IPS-18a (cell line): Measurements from ENCODE around the gene CELSR1.
A peak's percentile ranks its signal among the peaks of the same experiment; 100 is the strongest.

Experiments used
- H3K27ac ChIP-seq: one replicate; pipeline ENCODE4 v1.5.1; 2013; ENCODE audit warnings: low read length
- H3K27me3 ChIP-seq: one replicate; pipeline ENCODE4 v1.6.1; 2013; ENCODE audit warnings: mild to moderate bottlenecking, low read length; ENCODE audit not compliant: control insufficient read depth, insufficient read depth
- H3K36me3 ChIP-seq: one replicate; pipeline ENCODE4 v1.6.1; 2013; ENCODE audit warnings: low read depth, low read length; ENCODE audit not compliant: control insufficient read depth
- H3K4me1 ChIP-seq: one replicate; pipeline ENCODE4 v1.6.1; 2013; ENCODE audit warnings: low read depth, low read length; ENCODE audit not compliant: control insufficient read depth
- H3K4me3 ChIP-seq: one replicate; pipeline ENCODE4 v1.5.1; 2013; ENCODE audit warnings: low read length
- H3K9ac ChIP-seq: one replicate; pipeline ENCODE4 v1.6.1; 2013; ENCODE audit warnings: mild to moderate bottlenecking, low read length, moderate library complexity
- H3K9me3 ChIP-seq: one replicate; pipeline ENCODE4 v1.6.1; 2013; ENCODE audit warnings: low read depth, low read length; ENCODE audit not compliant: control insufficient read depth

CELSR1 gene

GRCh38 chr22:46338636-46339035, 198.8 kb downstream of the CELSR1 start:
- Histone ChIP-seq H3K27me3 (no peaks in the 10 kb centered on the region), H3K9ac (no peak overlapping the region), H3K4me1 (no peaks in the 10 kb centered on the region), H3K4me3 (no peak overlapping the region), H3K27ac (no peak overlapping the region), H3K36me3 (peaks cover 50% of the 10 kb centered on the region), H3K9me3 (no peaks in the 10 kb centered on the region)

GRCh38 chr22:46337870-46338269, 199.6 kb downstream of the CELSR1 start:
- Histone ChIP-seq H3K4me3 (no peak overlapping the region), H3K27ac (no peak overlapping the region), H3K9ac (no peak overlapping the region), H3K4me1 (no peaks in the 10 kb centered on the region), H3K9me3 (no peaks in the 10 kb centered on the region), H3K36me3 (peaks cover 50% of the 10 kb centered on the region), H3K27me3 (no peaks in the 10 kb centered on the region)

GRCh38 chr22:46336119-46337078, 201.0 kb downstream of the CELSR1 start:
- Histone ChIP-seq H3K27me3 (no peaks in the 10 kb centered on the region), H3K27ac (no peak overlapping the region), H3K9me3 (no peaks in the 10 kb centered on the region), H3K36me3 (peaks cover 50% of the 10 kb centered on the region), H3K9ac (peak overlapping the region; percentile 77), H3K4me1 (no peaks in the 10 kb centered on the region), H3K4me3 (peak overlapping the region; percentile 86)

- Histone ChIP-seq H3K36me3 (peaks cover 45% of the 10 kb centered on the region), H3K4me1 (no peaks in the 10 kb centered on the region), H3K27ac (no peak within 1 kb of the TSS), H3K9me3 (no peaks in the 10 kb centered on the region), H3K27me3 (no peaks in the 10 kb centered on the region), H3K4me3 (peak within 1 kb of the TSS; percentile 86), H3K9ac (peak within 1 kb of the TSS; percentile 77)
Measured at GRCh38 chr22:46335201-46336118, 202.0 kb downstream of the CELSR1 start, which contains the start of gene TRMU. Gene TRMU, plus strand, starts transcription at chr22:46335714. Its CDS starts 51 bp downstream, at chr22:46335765.

- H3K9ac ChIP-seq: no peak overlapping the region
- H3K9me3 ChIP-seq: no peaks in the 10 kb centered on the region
- H3K36me3 ChIP-seq: peaks cover 56% of the 10 kb centered on the region
- H3K27ac ChIP-seq: no peak overlapping the region
- no peaks in the 10 kb centered on the region for H3K4me1 ChIP-seq
- no peak overlapping the region for H3K4me3 ChIP-seq
- H3K27me3 ChIP-seq: no peaks in the 10 kb centered on the region
Measured at GRCh38 chr22:46331496-46331895, 205.9 kb downstream of the CELSR1 start.

GRCh38 chr22:46330426-46330825, 207.0 kb downstream of the CELSR1 start:
- Histone ChIP-seq H3K27ac (no peak overlapping the region), H3K9me3 (no peaks in the 10 kb centered on the region), H3K9ac (no peak overlapping the region), H3K27me3 (no peaks in the 10 kb centered on the region), H3K4me1 (no peaks in the 10 kb centered on the region), H3K4me3 (no peak overlapping the region), H3K36me3 (peaks cover 66% of the 10 kb centered on the region)

GRCh38 chr22:46329616-46330015, 207.8 kb downstream of the CELSR1 start:
- no peaks in the 10 kb centered on the region for H3K4me1 ChIP-seq
- no peak overlapping the region for H3K27ac ChIP-seq
- no peaks in the 10 kb centered on the region for H3K9me3 ChIP-seq
- no peak overlapping the region for H3K4me3 ChIP-seq
- no peak overlapping the region for H3K9ac ChIP-seq
- H3K27me3 ChIP-seq: no peaks in the 10 kb centered on the region
- H3K36me3 ChIP-seq: peaks cover 72% of the 10 kb centered on the region

- H3K36me3 ChIP-seq: peaks cover 75% of the 10 kb centered on the region
- H3K27ac ChIP-seq: no peak overlapping the region
- H3K27me3 ChIP-seq: no peaks in the 10 kb centered on the region
- H3K9me3 ChIP-seq: no peaks in the 10 kb centered on the region
- H3K4me3 ChIP-seq: no peak overlapping the region
- no peak overlapping the region for H3K9ac ChIP-seq
- H3K4me1 ChIP-seq: no peaks in the 10 kb centered on the region
Measured at GRCh38 chr22:46328797-46329196, 208.6 kb downstream of the CELSR1 start.

- H3K36me3 ChIP-seq: peaks cover 72% of the 10 kb centered on the region
- no peak overlapping the region for H3K4me3 ChIP-seq
- H3K27ac ChIP-seq: no peak overlapping the region
- no peaks in the 10 kb centered on the region for H3K27me3 ChIP-seq
- no peak overlapping the region for H3K9ac ChIP-seq
- no peaks in the 10 kb centered on the region for H3K4me1 ChIP-seq
- no peaks in the 10 kb centered on the region for H3K9me3 ChIP-seq
Measured at GRCh38 chr22:46327691-46328465, 209.5 kb downstream of the CELSR1 start.

GRCh38 chr22:46326066-46326680, 211.2 kb downstream of the CELSR1 start:
- no peak overlapping the region for H3K27ac ChIP-seq
- H3K9ac ChIP-seq: no peak overlapping the region
- peaks cover 59% of the 10 kb centered on the region for H3K36me3 ChIP-seq
- H3K4me1 ChIP-seq: no peaks in the 10 kb centered on the region
- no peaks in the 10 kb centered on the region for H3K9me3 ChIP-seq
- no peaks in the 10 kb centered on the region for H3K27me3 ChIP-seq
- H3K4me3 ChIP-seq: no peak overlapping the region
